Fibroblast of peridontal ligament (primary cell): ENCODE data around the gene PRPF18.

Experiments
- DNase-seq: peaks from one replicate; pipeline ENCODE4 v3.0.0-alpha.2; 2010; ENCODE audit errors: extremely low read depth

The PRPF18 gene

GRCh38 chr10:13637894-13638293 is 51.1 kb downstream of the PRPF18 start:
- no peak for DNase-seq

- no peak for DNase-seq
Measured at GRCh38 chr10:13642293-13642692, 55.5 kb downstream of the PRPF18 start.

DNA sequence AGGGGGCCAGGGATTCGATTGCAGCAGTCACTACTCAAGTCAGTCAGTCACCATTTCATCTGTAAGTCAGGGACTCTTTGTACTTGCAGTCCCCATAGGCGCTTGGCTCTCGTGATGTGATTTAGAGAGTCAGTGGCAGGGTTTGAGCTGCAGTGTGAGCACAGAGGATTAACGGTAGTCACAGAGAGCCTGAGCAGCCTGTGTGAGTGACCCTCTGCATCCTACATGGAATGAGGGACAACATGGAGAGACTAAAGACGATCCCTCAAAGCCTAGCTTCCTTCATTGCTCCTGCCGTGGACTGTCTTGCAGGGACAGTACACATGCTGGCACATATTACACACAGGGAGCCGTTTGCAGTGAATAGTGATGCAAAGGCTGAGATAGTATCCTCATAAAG is 56.3 kb downstream of the PRPF18 start:
- DNase-seq: no peak

GRCh38 chr10:13644866-13645265 is 58.1 kb downstream of the PRPF18 start:
- no peak for DNase-seq

GRCh38 chr10:13648425-13648824 is 61.7 kb downstream of the PRPF18 start:
- peak; percentile 18 for DNase-seq

DNA sequence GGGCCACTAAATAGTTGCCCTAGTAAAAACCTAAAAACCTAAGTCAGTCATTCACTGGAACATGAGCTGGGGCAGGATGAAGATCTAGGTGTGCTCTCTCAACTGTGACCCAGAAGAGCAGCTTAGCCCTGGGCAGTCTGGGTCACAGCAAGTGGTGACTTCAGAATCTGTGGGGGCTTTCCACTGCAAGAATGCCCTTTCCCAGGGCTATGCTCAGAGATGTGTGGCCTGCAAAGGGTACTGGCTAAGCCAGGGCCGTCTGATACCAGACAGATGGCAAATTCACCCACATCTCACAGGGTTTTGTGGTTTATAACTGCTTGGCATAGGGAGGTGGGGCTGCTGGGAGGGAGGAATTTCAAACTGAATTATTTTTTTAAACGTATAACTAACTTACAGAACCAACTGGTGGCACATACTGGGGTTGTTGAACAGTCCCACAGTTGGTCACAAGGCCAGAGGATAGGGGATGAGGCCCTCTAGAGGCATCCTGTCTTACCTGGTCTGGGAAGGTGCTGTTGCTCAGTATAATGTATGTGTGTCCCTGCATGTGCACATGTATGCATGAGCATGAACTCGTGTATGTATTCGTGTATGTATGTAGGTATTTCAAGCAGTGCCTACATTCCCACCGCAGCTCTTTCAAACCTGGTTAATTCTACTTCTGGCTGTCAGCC is 63.2 kb downstream of the PRPF18 start:
- DNase-seq: no peak

GRCh38 chr10:13650961-13651360 is 64.2 kb downstream of the PRPF18 start:
- no peak for DNase-seq

DNA sequence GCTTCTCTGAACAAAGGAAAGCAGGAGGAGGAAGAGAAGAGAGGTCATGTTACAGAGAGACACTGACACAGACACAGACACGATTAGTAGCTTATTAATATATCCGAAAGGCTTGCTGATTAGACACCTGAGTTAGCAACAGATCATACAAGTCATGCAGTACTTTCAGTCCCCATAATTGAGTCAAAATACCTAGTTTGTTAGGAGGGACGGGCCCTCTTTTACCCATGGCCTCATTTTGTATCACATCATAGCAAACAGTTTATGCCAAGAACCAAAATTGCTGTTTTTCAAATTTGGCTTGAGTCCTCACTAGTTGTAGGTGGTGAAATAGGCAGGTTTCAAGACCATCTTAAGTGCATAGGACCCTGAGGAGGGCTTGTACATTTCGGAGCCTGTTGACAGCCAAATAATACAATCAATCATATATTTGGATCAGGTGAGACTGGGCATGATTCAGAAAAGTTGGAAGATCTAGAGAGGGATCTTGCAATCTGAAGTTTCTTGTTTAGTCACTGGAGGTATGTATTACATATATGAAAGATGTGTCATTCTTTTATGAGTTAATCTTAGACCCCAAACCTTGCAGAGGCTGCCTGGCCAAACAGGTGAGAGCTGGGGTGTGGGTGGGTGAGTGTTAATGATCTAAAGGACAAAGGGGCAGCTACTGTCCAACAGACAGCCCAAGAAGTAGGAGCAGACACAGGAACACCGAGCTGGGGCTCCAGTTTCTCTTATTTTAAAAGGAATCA is 65.4 kb downstream of the PRPF18 start:
- DNase-seq: no peak

DNA sequence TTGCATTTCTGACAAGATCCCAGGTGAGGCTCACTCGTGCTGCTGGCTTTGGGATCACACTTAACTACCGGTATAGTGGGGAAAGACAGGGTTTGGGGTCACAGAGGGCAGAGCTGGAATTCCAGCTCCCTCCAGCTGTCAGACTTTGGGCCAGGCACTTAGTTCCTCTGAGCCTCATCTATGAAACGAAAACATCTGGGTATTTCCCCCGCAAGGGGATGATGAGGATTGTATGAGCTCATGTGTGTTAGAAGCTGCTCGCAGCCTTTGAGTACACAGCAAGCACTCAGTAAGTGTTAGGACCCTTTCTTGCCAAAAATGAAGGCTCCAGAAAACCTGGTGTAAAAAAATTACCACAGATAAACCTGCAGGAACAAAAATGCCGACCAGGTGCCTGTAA is 66.1 kb downstream of the PRPF18 start:
- no peak for DNase-seq

DNA sequence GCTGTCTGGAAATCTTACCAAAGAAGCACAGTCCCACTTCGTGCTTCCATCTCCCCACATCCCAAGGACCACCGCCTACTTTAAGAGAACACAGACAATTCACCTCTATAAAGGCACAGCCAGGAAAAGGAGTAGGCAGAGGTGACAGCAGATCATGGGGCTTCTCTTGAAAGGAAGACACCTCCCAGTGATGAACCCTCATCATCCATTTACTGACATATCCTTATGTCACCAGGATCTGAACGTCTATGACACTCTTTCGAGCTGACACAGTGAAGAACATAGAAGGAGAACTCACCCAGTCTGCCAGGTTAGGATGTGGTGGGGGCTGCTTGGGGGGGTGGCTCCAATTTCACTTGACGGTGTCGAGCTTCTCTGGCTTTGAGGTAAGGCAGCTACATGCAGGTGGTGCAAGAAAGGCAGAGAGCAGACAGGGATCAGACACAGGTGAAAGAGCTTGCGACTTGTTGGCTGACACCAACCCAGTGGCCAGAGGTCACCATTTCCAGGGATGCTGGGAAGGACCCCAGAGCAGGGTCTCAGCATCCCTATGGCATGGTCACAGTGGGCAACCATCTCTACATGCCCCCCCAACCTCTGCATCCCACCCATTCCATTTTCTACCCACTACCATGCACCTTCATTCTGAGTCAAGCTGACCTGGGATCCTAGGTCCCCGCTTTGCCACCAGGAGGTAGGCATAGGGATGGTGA is 67.5 kb downstream of the PRPF18 start:
- no peak for DNase-seq

GRCh38 chr10:13654846-13655245 is 68.1 kb downstream of the PRPF18 start:
- DNase-seq: no peak

GRCh38 chr10:13656337-13657100 is 69.8 kb downstream of the PRPF18 start:
- no peak for DNase-seq

DNA sequence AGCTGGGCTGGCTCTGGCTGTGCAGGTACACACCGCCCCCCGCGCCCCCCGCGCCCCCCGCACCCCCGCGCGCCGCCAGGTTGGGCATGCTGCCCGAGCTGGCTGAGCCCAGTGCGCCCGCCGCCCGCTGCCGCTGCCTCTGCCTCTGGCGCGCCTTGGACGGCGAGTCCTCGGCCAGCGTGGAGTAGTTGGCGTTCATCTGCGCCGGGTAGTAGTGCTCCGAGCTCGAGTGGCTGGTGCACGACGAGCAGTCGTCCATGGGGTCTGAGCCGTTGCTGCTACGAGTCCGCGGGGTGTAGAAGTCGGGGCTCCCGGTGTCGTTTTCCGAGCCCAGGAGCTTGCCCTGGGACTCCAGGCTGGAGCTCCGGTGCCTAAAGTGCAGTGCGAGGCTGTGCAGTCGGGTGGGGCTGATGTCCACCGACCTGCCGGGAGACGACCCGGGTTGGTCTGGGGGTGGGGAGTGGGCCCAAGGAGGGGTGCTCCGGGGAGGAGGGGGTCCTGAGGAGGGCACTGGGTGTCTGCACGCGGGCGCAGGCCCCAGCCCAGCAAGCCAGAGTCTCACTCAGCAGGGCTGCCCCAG is 70.4 kb downstream of the PRPF18 start:
- no peak for DNase-seq

GRCh38 chr10:13658264-13658663 is 71.5 kb downstream of the PRPF18 start:
- DNase-seq: no peak

DNA sequence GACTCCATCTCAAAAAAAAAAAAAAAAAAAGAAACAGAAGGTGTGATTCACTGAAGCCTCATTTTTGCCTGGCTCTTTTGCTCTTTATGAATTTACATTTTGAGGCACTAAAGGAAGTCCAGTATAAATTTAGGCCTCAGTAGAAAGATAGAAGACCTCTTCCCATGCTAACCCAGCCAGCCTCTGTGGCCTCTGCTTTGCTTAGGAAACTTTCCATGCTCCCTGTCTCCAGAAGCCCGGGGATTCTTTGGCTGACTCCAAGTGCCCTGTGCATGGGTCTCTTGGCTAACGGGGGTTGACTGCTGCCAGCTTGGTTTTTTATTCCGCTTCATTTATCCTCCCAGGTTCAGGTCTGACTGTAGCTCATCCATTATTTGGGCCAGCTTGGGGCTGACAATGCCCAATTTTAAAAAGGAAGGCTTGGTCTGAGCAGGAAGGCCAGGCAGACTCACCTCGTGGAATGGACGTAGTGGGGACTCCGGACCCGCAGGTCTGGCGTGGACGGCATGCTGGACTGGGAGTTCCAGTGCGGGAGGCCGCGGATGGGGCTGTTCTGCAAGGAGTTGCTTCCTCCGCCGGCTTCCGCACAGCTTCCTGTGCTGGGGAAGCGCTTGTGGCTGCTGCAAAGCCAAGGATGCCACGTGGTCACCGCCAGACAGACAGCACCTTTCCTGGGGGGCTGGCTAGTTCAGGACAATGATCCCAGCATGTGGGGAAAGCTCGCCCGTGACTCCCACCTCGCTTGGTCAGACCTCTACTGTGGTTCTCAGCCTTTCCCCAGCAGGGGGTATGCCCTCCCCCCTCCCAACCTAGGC is 72.3 kb downstream of the PRPF18 start:
- DNase-seq: no peak

GRCh38 chr10:13659887-13660550 is 73.3 kb downstream of the PRPF18 start:
- DNase-seq: peak; percentile 70

DNA sequence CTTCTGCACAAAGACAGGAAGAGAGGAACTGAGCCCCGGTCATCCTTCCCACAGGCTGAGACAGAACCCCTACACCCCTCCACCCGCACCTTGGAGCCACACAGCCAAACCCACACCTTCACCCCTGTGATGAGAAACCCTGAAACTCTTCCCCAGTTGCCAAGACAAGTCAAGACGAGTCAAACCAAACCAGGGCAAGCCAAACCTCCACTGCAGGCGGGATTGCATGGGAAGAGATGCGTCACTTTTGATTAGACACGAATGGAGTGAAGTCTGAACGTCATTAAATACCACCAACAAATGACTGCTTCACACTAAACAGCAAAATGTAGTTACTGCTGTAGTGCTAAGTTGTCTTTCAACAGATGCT is 73.8 kb downstream of the PRPF18 start:
- DNase-seq: peak; percentile 48

DNA sequence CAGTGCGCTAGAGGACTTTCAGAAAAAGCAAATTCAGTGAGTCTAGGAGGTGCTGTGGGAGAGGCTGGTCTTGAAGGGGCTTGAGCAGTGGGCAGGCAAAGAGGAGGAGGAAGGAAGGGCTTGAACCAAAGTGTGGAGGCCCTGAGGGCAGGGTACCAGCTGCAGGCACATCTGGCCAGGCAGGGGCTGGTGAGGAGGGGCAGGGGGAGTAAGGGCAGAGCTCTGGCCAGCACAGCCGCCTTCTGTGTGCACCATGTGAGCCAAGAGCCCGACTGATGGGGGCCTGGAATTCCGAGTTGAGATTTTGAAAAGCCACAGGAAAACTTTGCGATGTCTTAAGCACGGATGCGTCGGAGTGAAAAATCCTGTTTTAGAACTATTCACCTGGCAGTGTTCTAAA is 74.5 kb downstream of the PRPF18 start:
- no peak for DNase-seq

DNA sequence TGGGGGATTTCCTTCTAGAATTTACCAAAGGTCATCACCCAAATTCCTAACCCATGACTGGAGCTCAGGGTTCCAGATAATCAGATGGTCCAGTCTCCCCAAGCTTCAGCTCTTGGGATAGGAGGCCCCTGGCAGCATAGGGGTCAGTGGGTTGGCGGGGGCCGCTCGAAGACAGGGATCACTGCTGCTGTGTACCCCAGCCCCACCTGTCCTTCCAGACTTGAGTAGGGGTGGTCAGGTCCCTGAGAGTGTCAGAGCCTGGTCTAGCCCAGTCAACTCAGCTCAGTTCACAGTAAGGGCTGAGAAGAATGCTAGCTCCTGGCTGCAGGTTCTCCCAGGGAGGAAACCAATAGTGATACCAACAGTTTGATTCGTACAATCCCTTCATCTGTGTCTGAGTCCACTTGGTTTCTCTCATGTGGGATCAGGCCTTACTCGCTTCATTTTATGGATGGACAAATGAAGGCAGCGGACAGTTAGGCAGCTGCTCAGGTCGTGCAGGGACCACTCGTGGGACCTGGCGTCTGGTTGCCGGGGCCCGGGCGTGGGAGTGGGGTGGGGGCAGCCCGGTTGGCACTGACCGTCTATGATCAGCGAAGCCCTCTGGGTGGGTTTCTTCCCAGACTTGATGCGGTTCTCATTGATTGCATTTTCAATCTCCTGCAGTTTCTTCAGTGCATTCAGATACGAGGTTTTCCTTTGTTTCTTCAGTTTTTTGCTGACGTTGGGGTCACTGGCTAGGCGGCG is 78.9 kb downstream of the PRPF18 start:
- no peak for DNase-seq

GRCh38 chr10:13668126-13668525 is 81.4 kb downstream of the PRPF18 start:
- no peak for DNase-seq
